H1 (cell line): ENCODE data around the gene CDC42SE2. TPM values are rescaled to one million over a fixed set of nuclear protein-coding genes. Genes with fewer than 3 reads are reported as not detected.

ENCODE experiments used
- CTCF ChIA-PET: fragments of 300-600 bp; sonication (Branson Sonifier 250); formaldehyde crosslinking; loops from one replicate; lab custom pipeline; 2021; ENCODE audit not compliant: partially characterized antibody; lab: Charles Lee
- POLR2A ChIA-PET: fragments of 300-600 bp; sonication (Branson Sonifier 250); formaldehyde crosslinking; loops from one replicate; lab custom pipeline; 2021; ENCODE audit warnings: inconsistent platforms; ENCODE audit not compliant: partially characterized antibody; lab: Charles Lee
- DNase-seq, 2 experiments: peaks; one replicate each; pipeline versions ENCODE4 v3.0.0 to v3.0.0-alpha.2; 2010 to 2022; ENCODE audit warnings: low spot score in 2 of 2, low read depth in 1 of 2, mixed read lengths in 1 of 2
- FAIRE-seq: peaks from 2 replicates; lab custom pipeline; 2011; peaks lifted over from hg19 to GRCh38; lab: Jason Lieb, UNC
- H2AFZ ChIP-seq: 2 replicates; pipeline ENCODE4 v1.8.1; 2012; ENCODE audit warnings: low read length, inconsistent platforms
- H2AK5ac ChIP-seq: 2 replicates; pipeline ENCODE4 v1.6.1; 2013; ENCODE audit warnings: low read depth, low read length
- H2BK120ac ChIP-seq: replicated peaks from 2 replicates; pipeline ENCODE3; 2013; ENCODE audit warnings: low read depth, low read length, inconsistent platforms
- H2BK12ac ChIP-seq: 2 replicates; pipeline ENCODE4 v1.6.1; 2013; ENCODE audit warnings: low read depth, low read length
- H2BK15ac ChIP-seq: 2 replicates; pipeline ENCODE4 v1.6.1; 2013; ENCODE audit warnings: low read length
- H2BK20ac ChIP-seq: 2 replicates; pipeline ENCODE4 v1.6.1; 2013; ENCODE audit warnings: low read length
- H2BK5ac ChIP-seq: 2 replicates; pipeline ENCODE4 v1.6.1; 2013; ENCODE audit warnings: low read depth, low read length
- H3K14ac ChIP-seq: 2 replicates; pipeline ENCODE4 v1.6.1; 2013; ENCODE audit warnings: inconsistent platforms; ENCODE audit not compliant: insufficient read length
- H3K18ac ChIP-seq: 2 replicates; pipeline ENCODE4 v1.6.1; 2013; ENCODE audit warnings: low read length; ENCODE audit errors: extremely low read depth
- H3K23ac ChIP-seq: 2 replicates; pipeline ENCODE4 v1.6.1; 2013; ENCODE audit warnings: inconsistent platforms; ENCODE audit not compliant: insufficient read length
- H3K23me2 ChIP-seq: 2 replicates; pipeline ENCODE4 v1.6.1; 2013; ENCODE audit warnings: low read depth, low read length
- H3K27ac ChIP-seq: 2 replicates; pipeline ENCODE4 v1.6.1; 2011; ENCODE audit warnings: low read depth, low read length, inconsistent platforms
- H3K27me3 ChIP-seq, 4 experiments: replicated peaks in 1 of 4; 1 replicate in 1 of 4; 2 replicates in 3 of 4; pipeline versions ENCODE4 v1.6.1 to v1.8.1; 2011 to 2013; ENCODE audit warnings: low read length in 3 of 4, mild to moderate bottlenecking in 3 of 4, inconsistent platforms in 2 of 4, mixed read lengths in 2 of 4, moderate library complexity in 1 of 4; ENCODE audit not compliant: control insufficient read depth in 3 of 4, insufficient read depth in 3 of 4; ENCODE audit errors: extremely low read depth in 1 of 4
- H3K36me3 ChIP-seq, 4 experiments: 2 replicates each; pipeline versions ENCODE4 v1.6.1 to v1.8.1; 2011 to 2013; ENCODE audit warnings: mild to moderate bottlenecking in 4 of 4, low read length in 3 of 4, moderate library complexity in 2 of 4, control low read depth in 1 of 4, inconsistent platforms in 1 of 4; ENCODE audit not compliant: insufficient read depth in 4 of 4, control insufficient read depth in 2 of 4
- H3K4ac ChIP-seq: replicated peaks from 2 replicates; pipeline ENCODE3; 2013; ENCODE audit warnings: low read length, low read depth, mixed read lengths, inconsistent platforms; ENCODE audit not compliant: insufficient read length
- H3K4me1 ChIP-seq, 4 experiments: replicated peaks in 1 of 4; 1 replicate in 1 of 4; 2 replicates in 3 of 4; pipeline versions ENCODE4 v1.6.1 to v1.8.1; 2011 to 2013; ENCODE audit warnings: low read length in 3 of 4, inconsistent platforms in 2 of 4, mixed read lengths in 1 of 4; ENCODE audit not compliant: insufficient read depth in 4 of 4, control insufficient read depth in 3 of 4
- H3K4me2 ChIP-seq, 2 experiments: 2 replicates each; pipeline versions ENCODE4 v1.6.1 to v1.8.1; 2011 to 2013; ENCODE audit warnings: low read depth in 2 of 2, low read length in 2 of 2, control low read depth in 1 of 2, inconsistent platforms in 1 of 2, mild to moderate bottlenecking in 1 of 2; ENCODE audit not compliant: insufficient read depth in 1 of 2
- H3K4me3 ChIP-seq, 4 experiments: fragments of 200-600, 300-600 bp in 1 of 4; sonication (generic), shearing (Covaris generic), sonication (Bioruptor Twin) in 1 of 4; 2 replicates each; pipeline versions ENCODE4 v1.5.1 to v1.8.1; 2011 to 2016; ENCODE audit warnings: low read length in 4 of 4, low read depth in 3 of 4, control low read depth in 2 of 4, inconsistent platforms in 2 of 4, mild to moderate bottlenecking in 2 of 4, mixed read lengths in 1 of 4, moderate library complexity in 1 of 4; ENCODE audit not compliant: insufficient read depth in 2 of 4; ENCODE audit errors: extremely low read depth in 1 of 4
- H3K56ac ChIP-seq: replicated peaks from 2 replicates; pipeline ENCODE3; 2013; ENCODE audit warnings: low read depth, mild to moderate bottlenecking, mixed read lengths, low read length, inconsistent platforms; ENCODE audit not compliant: insufficient read length
- H3K79me1 ChIP-seq: 2 replicates; pipeline ENCODE4 v1.6.1; 2013; ENCODE audit warnings: low read depth, low read length, control low read depth
- H3K79me2 ChIP-seq, 2 experiments: 2 replicates each; pipeline versions ENCODE4 v1.6.1 to v1.8.1; 2012 to 2013; ENCODE audit warnings: low read length in 2 of 2, mild to moderate bottlenecking in 2 of 2, inconsistent platforms in 1 of 2; ENCODE audit not compliant: insufficient read depth in 2 of 2, control insufficient read depth in 1 of 2
- H3K9ac ChIP-seq, 4 experiments: replicated peaks in 1 of 4; 1 replicate in 1 of 4; 2 replicates in 3 of 4; pipeline versions ENCODE4 v1.6.1 to v1.8.1; 2011 to 2013; ENCODE audit warnings: low read depth in 3 of 4, low read length in 3 of 4, control low read depth in 2 of 4, mild to moderate bottlenecking in 2 of 4, moderate library complexity in 2 of 4, inconsistent platforms in 1 of 4; ENCODE audit errors: extremely low read depth in 1 of 4
- H3K9me3 ChIP-seq, 2 experiments: 2 replicates each; pipeline versions ENCODE4 v1.6.1 to v1.8.1; 2012 to 2013; ENCODE audit warnings: mild to moderate bottlenecking in 2 of 2, moderate library complexity in 2 of 2, control low read depth in 1 of 2, inconsistent platforms in 1 of 2, low read depth in 1 of 2, low read length in 1 of 2, mixed read lengths in 1 of 2; ENCODE audit not compliant: insufficient read depth in 2 of 2
- H4K20me1 ChIP-seq, 2 experiments: replicated peaks in 1 of 2; 2 replicates each; pipeline versions ENCODE3 to v1.8.1; 2011 to 2013; ENCODE audit warnings: inconsistent platforms in 2 of 2, low read length in 2 of 2, mild to moderate bottlenecking in 1 of 2; ENCODE audit not compliant: insufficient read depth in 2 of 2, control insufficient read depth in 1 of 2
- H4K5ac ChIP-seq: 2 replicates; pipeline ENCODE4 v1.6.1; 2013; ENCODE audit warnings: low read length, low read depth, mixed read lengths, inconsistent platforms; ENCODE audit not compliant: insufficient read length
- H4K8ac ChIP-seq: 2 replicates; pipeline ENCODE4 v1.8.0; 2013; ENCODE audit warnings: mild to moderate bottlenecking, moderate library complexity, low read length, inconsistent platforms; ENCODE audit not compliant: insufficient read depth; ENCODE audit errors: extremely low read depth
- H4K91ac ChIP-seq: replicated peaks from 2 replicates; pipeline ENCODE3; 2013; ENCODE audit warnings: low read length, mixed read lengths, inconsistent platforms; ENCODE audit not compliant: insufficient read length
- BCL11A ChIP-seq, 2 experiments: IDR thresholded peaks; one replicate each; pipeline ENCODE4 v1.6.1; 2011; ENCODE audit warnings: low read depth in 2 of 2, low read length in 2 of 2, mild to moderate bottlenecking in 2 of 2
- CHD1 ChIP-seq: IDR thresholded peaks from 2 replicates; pipeline ENCODE4 v1.6.1; 2012; ENCODE audit warnings: low read depth, low read length, improper control_type of control experiment
- CHD2 ChIP-seq: IDR thresholded peaks from 2 replicates; pipeline ENCODE4 v1.6.1; 2012; ENCODE audit warnings: low read length, improper control_type of control experiment
- HDAC6 ChIP-seq: IDR thresholded peaks from one replicate; pipeline ENCODE4 v1.7.1; 2012; ENCODE audit warnings: low read depth, mild to moderate bottlenecking, inconsistent platforms, low read length, moderate library complexity
- JUN ChIP-seq: IDR thresholded peaks from 2 replicates; pipeline ENCODE4 v1.6.1; 2011; ENCODE audit warnings: low read depth, mild to moderate bottlenecking, improper control_type of control experiment, low read length
- KDM4A ChIP-seq: IDR thresholded peaks from one replicate; pipeline ENCODE4 v1.7.1; 2012; ENCODE audit warnings: low read depth, mild to moderate bottlenecking, moderate library complexity, low read length, inconsistent platforms; ENCODE audit not compliant: severe bottlenecking
- POLR2AphosphoS5 ChIP-seq: IDR thresholded peaks from 2 replicates; pipeline ENCODE4 v1.6.1; 2011; ENCODE audit warnings: low read depth, low read length
- RNF2 ChIP-seq: fragments of 200-900, 300-1000 bp; sonication (generic); IDR thresholded peaks from 2 replicates; pipeline ENCODE4 v1.7.1; 2016; ENCODE audit warnings: borderline replicate concordance, low read depth, mild to moderate bottlenecking, antibody characterized with exemption, low read length; ENCODE audit not compliant: poor library complexity, severe bottlenecking; ENCODE audit errors: missing control alignments
- SIRT6 ChIP-seq: IDR thresholded peaks from one replicate; pipeline ENCODE4 v1.7.1; 2012; ENCODE audit warnings: low read length, inconsistent platforms
- SRF ChIP-seq: IDR thresholded peaks from 2 replicates; pipeline ENCODE4 v1.6.1; 2011; ENCODE audit warnings: mild to moderate bottlenecking, low read depth, low read length, moderate library complexity
- SUZ12 ChIP-seq: fragments of 200-600 bp; sonication (generic); IDR thresholded peaks from 2 replicates; pipeline ENCODE4 v1.6.1; 2012; ENCODE audit warnings: mild to moderate bottlenecking, inconsistent platforms, low read length, moderate library complexity, mixed read lengths
- TAF7 ChIP-seq: optimal IDR thresholded peaks from 2 replicates; pipeline ENCODE3; 2011; ENCODE audit warnings: low read depth, mild to moderate bottlenecking, inconsistent platforms, low read length, moderate library complexity, borderline replicate concordance
- WGBS, 2 experiments: shearing (Covaris generic) in 1 of 2; methylation state at CpG; one replicate each; pipeline versions ENCODE4 v1.1.6 to v1.1.7; 2013 to 2015; ENCODE audit warnings: low lambda C conversion rate in 2 of 2, mixed read lengths in 2 of 2, inconsistent platforms in 1 of 2, low coverage in 1 of 2, missing lambda C conversion rate in 1 of 2; ENCODE audit not compliant: insufficient replicate concordance in 2 of 2, insufficient coverage in 1 of 2, insufficient read length in 1 of 2; ENCODE audit errors: extremely low coverage in 1 of 2, missing lambda C conversion rate in 1 of 2; 5-methylcytosine and 5-hydroxymethylcytosine counted together
- polyA plus RNA-seq, 7 experiments: library from polyadenylated mRNA; depleted of rRNA in 3 of 7; stranded (reverse) in 5 of 7; unstranded in 2 of 7; fragments of >200 nt in 5 of 7; fragments of 200-250 nt in 2 of 7; gene quantifications; 1 replicate in 5 of 7; 2 replicates in 1 of 7; 4 replicates in 1 of 7; pipeline versions ENCODE4 v1.2.1 to v1.2.3, GENCODE V29; 2011 to 2013; ENCODE audit warnings: missing spikeins in 2 of 7, mixed read lengths in 2 of 7
- total RNA-seq: library from RNA; stranded (reverse); fragmentation: NEBNext Ultra II Directional; extraction: Animal tissue kit (Norgen Biotek cat#: 25700); gene quantifications from 2 replicates; pipeline ENCODE4 v1.2.1, GENCODE V29; 2021
- TF ChIP-seq, protein P1 (sequence below): IDR thresholded peaks from 2 replicates; pipeline ENCODE4 v1.6.1; 2012; ENCODE audit warnings: low read length, inconsistent platforms

Gene CDC42SE2
- total and polyA plus RNA-seq, 2 of the 8 experiments (the other 6 are each of a cell fraction or from before 2014, with no cell fraction given) = 16.7 to 30.8 TPM

DNA sequence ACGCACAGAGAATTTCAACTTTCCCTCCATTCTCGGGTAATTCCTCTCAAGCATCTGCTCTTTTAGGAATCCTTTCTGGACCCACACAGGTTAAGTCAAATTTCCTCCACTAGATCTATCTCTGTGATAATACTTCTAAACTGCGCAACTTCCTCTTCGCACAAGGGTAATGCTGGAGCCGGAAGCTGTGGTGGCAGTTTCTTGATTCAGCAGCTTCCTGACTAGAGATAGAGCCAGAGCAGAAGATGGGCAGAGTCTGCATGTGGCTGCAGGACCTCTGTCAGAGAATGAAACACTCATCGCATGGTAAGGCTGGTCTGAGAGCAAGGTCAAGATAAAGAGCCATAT, 11.1 kb upstream of the CDC42SE2 start:
- no peak overlapping the region for H3K27ac ChIP-seq
- H3K27me3 ChIP-seq = no peaks in the 10 kb centered on the region
- H4K5ac ChIP-seq = no peak overlapping the region
- H3K14ac ChIP-seq = no peak overlapping the region
- no peaks in the 10 kb centered on the region for H3K79me1 ChIP-seq
- H3K23ac ChIP-seq = no peak overlapping the region
- H4K91ac ChIP-seq = no peak overlapping the region
- H2AFZ ChIP-seq = no peak overlapping the region
- H3K9ac ChIP-seq = no peak overlapping the region
- no peaks in the 10 kb centered on the region for H4K20me1 ChIP-seq
- ChIA-PET CTCF (interaction anchor here (0.7 to 1.1 kb wide), 2 partner anchors 8 to 26 kb away, joined by 3 to 4 read pairs; no protein-coding TSS in a partner anchor), POLR2A (interaction anchor here (0.7 kb wide), 1 partner anchor 12 kb away, joined by 3 read pairs; no protein-coding TSS in a partner anchor)
- H2BK5ac ChIP-seq = no peak overlapping the region
- H3K4ac ChIP-seq = no peak overlapping the region
- no peak overlapping the region for H4K8ac ChIP-seq
- FAIRE-seq (no peak), DNase-seq (no peak)
- H2BK20ac ChIP-seq = no peak overlapping the region
- no peak overlapping the region for H2BK12ac ChIP-seq
- H3K4me1 ChIP-seq = no peaks in the 10 kb centered on the region
- no peak overlapping the region for H3K4me3 ChIP-seq
- H3K18ac ChIP-seq = no peak overlapping the region
- no peak overlapping the region for H2BK120ac ChIP-seq
- no peaks in the 10 kb centered on the region for H3K23me2 ChIP-seq
- H3K56ac ChIP-seq = no peak overlapping the region
- no peaks in the 10 kb centered on the region for H3K36me3 ChIP-seq
- H3K4me2 ChIP-seq = no peak overlapping the region
- no peak overlapping the region for H2AK5ac ChIP-seq
- H3K79me2 ChIP-seq = no peaks in the 10 kb centered on the region
- H2BK15ac ChIP-seq = no peak overlapping the region
- H3K9me3 ChIP-seq = no peaks in the 10 kb centered on the region
- WGBS, 2 experiments = 69% methylated on average over 6 of the region's 6 CpGs; no CpG with 5 or more reads in 1 of the 2 experiments
- TF ChIP-seq TAF7 (no peak), SUZ12 (no peak), POLR2AphosphoS5 (no peak), CHD2 (no peak), BCL11A (IDR thresholded peaks at IDR 0.05; ENCODE audit: low read depth in 2 of 2, low read length in 2 of 2) (no peak), SIRT6 (no peak), SRF (no peak), RNF2 (no peak), JUN (no peak), HDAC6 (no peak), KDM4A (no peak), CHD1 (no peak)
- TF ChIP-seq, protein P1, sequence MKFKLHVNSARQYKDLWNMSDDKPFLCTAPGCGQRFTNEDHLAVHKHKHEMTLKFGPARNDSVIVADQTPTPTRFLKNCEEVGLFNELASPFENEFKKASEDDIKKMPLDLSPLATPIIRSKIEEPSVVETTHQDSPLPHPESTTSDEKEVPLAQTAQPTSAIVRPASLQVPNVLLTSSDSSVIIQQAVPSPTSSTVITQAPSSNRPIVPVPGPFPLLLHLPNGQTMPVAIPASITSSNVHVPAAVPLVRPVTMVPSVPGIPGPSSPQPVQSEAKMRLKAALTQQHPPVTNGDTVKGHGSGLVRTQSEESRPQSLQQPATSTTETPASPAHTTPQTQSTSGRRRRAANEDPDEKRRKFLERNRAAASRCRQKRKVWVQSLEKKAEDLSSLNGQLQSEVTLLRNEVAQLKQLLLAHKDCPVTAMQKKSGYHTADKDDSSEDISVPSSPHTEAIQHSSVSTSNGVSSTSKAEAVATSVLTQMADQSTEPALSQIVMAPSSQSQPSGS = no peak
